Measurements from ENCODE around the gene LRRFIP1.

- TF ChIP-seq CTCF (IDR thresholded peaks at IDR 0.05; ENCODE audit: low read depth, low read length, poor library complexity, severe bottlenecking) (no peak), EZH2phosphoT487 (IDR thresholded peaks at IDR 0.05; ENCODE audit: borderline replicate concordance, low read length) (no peak)
Measured at GRCh38 chr2:237749961-237750360, 122.6 kb downstream of the LRRFIP1 start.
